Measurements from ENCODE around the gene FYB2. TPM values are rescaled to one million over a fixed set of nuclear protein-coding genes. Genes with fewer than 3 reads are reported as not detected.

Gene FYB2
- polyA plus RNA-seq, 1 experiment: not detected

- no peaks in the 10 kb centered on the region for H3K36me3 ChIP-seq (ENCODE audit: control insufficient read depth, insufficient read depth, low read length)
- CTCF ChIA-PET: interaction anchor here (0.6 to 2.8 kb wide), 32 partner anchors 10 to 1543 kb away, joined by 3 to 19 read pairs (median 3); no protein-coding TSS in a partner anchor
- DNase-seq (ENCODE audit: low read depth): no peak
- no peaks in the 10 kb centered on the region for H3K27me3 ChIP-seq (ENCODE audit: control insufficient read depth, insufficient read depth, low read length)
- TF ChIP-seq CTCF (IDR thresholded peaks at IDR 0.05; ENCODE audit: insufficient read depth, low read depth, low read length): peak; percentile 98
- no peak overlapping the region for H3K4me3 ChIP-seq (ENCODE audit: low read depth, low read length)
- POLR2A ChIA-PET: no interaction called here
Observed at GRCh38 chr1:56820755-56821461, 1.7 kb upstream of the FYB2 start.

GRCh38 chr1:56817716-56818463, 1.3 kb downstream of the FYB2 start:
- Histone ChIP-seq H3K4me3 (ENCODE audit: low read depth, low read length) (no peak overlapping the region), H3K36me3 (ENCODE audit: control insufficient read depth, insufficient read depth, low read length) (no peaks in the 10 kb centered on the region), H3K27me3 (ENCODE audit: control insufficient read depth, insufficient read depth, low read length) (peaks cover 1% of the 10 kb centered on the region; the same call in 1 of the 2 replicates)
- no peak for DNase-seq (ENCODE audit: low read depth)
- CTCF ChIA-PET: interaction anchor here (0.7 to 1.4 kb wide), 3 partner anchors 11 to 214 kb away, joined by 3 to 5 read pairs (median 3); no protein-coding TSS in a partner anchor
- no peak for TF ChIP-seq CTCF (IDR thresholded peaks at IDR 0.05; ENCODE audit: insufficient read depth, low read depth, low read length)
- POLR2A ChIA-PET: no interaction called here

DNA sequence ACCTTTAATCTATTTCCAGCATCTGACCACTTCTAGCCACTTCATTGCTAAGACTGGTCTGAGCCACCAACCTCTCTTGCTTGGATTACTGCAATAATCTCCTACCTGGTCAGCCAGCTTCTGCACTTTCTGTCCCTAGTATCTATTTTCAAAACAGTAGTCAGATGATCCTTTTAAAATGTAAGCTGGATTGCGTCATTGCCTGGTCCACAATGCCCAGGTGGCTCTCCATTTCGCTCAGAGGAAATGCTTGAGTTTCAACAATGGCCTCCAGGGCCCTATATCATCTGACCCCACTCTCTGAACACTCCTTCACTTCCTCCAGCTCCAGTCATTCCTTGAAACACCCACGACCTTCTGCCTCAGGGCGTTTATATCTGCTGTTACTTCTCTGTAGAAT, 2.3 kb downstream of the FYB2 start:
- CTCF ChIA-PET: interaction anchor here (1.1 to 1.4 kb wide), 3 partner anchors 10 to 107 kb away, joined by 3 to 5 read pairs (median 4); no protein-coding TSS in a partner anchor
- POLR2A ChIA-PET: interaction anchor here (0.6 kb wide), 1 partner anchor 1373 kb away, joined by 5 read pairs; no protein-coding TSS in a partner anchor

DNA sequence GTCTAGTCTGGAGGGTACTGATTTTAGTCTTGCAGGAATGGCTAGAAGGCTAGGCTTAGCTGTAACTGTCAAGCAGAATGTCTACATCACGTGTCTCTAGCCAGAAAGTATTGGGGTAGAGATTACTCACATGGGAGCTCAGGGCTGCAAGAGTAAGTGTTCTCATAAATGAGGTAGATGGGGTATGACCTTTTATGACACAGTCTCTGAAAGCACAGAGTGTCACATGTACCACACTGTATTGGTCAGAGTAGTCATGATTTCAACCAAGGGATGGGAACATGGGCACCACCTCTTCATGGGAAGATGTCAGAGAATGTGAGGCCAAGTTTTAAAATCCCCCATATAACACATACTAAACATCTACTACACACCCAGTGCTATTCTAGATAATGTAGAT, 2.9 kb downstream of the FYB2 start:
- H3K36me3 ChIP-seq (ENCODE audit: control insufficient read depth, insufficient read depth, low read length): no peaks in the 10 kb centered on the region
- no peak overlapping the region for H3K4me3 ChIP-seq (ENCODE audit: low read depth, low read length)
- peaks cover 1% of the 10 kb centered on the region; the same call in 1 of the 2 replicates for H3K27me3 ChIP-seq (ENCODE audit: control insufficient read depth, insufficient read depth, low read length)
- DNase-seq (ENCODE audit: low read depth): no peak
- no peak for TF ChIP-seq CTCF (IDR thresholded peaks at IDR 0.05; ENCODE audit: insufficient read depth, low read depth, low read length)
- POLR2A ChIA-PET: interaction anchor here (0.6 kb wide), 1 partner anchor 1373 kb away, joined by 5 read pairs; no protein-coding TSS in a partner anchor
- CTCF ChIA-PET: interaction anchor here (1.4 kb wide), 2 partner anchors 9 to 13 kb away, joined by 4 to 5 read pairs; no protein-coding TSS in a partner anchor

More for the DNA sequence above, 2.3 kb downstream of the FYB2 start:
- Histone ChIP-seq H3K4me3 (ENCODE audit: low read depth, low read length) (no peak overlapping the region), H3K27me3 (ENCODE audit: control insufficient read depth, insufficient read depth, low read length) (peaks cover 1% of the 10 kb centered on the region; the same call in 1 of the 2 replicates), H3K36me3 (ENCODE audit: control insufficient read depth, insufficient read depth, low read length) (no peaks in the 10 kb centered on the region)
- DNase-seq (ENCODE audit: low read depth): no peak
- no peak for TF ChIP-seq CTCF (IDR thresholded peaks at IDR 0.05; ENCODE audit: insufficient read depth, low read depth, low read length)

DNA sequence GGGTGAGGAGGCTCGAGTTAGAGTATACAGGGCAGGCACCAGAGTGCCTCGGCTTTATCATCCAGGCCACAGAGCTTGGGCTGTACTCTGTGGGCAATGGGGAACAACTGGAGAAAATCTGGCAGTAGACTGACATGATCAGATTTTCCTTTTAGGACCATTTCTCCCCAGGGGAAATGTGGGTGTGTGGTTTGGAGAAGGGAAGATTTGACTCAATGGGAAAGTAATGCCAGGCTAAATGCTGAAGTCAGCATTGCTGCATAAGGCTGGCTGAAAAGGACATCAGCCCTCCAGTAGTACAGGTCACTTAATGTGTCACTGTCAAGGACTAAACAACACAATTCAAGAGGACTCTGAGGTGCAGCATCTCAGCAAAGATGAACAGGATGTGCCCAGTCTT, 5.0 kb downstream of the FYB2 start:
- H3K36me3 ChIP-seq (ENCODE audit: control insufficient read depth, insufficient read depth, low read length): no peaks in the 10 kb centered on the region
- peaks cover 1% of the 10 kb centered on the region for H3K27me3 ChIP-seq (ENCODE audit: control insufficient read depth, insufficient read depth, low read length)
- DNase-seq (ENCODE audit: low read depth): no peak
- ChIA-PET CTCF (interaction anchor here (0.6 kb wide), 1 partner anchor 243 kb away, joined by 3 read pairs; no protein-coding TSS in a partner anchor), POLR2A (no interaction called here)
- TF ChIP-seq CTCF (IDR thresholded peaks at IDR 0.05; ENCODE audit: insufficient read depth, low read depth, low read length): no peak
- no peak overlapping the region for H3K4me3 ChIP-seq (ENCODE audit: low read depth, low read length)
